GM23248 (cell line): ENCODE data around the gene SLC25A48. TPM values are rescaled to one million over a fixed set of nuclear protein-coding genes. Genes with fewer than 3 reads are reported as not detected.

Experiments
- DNase-seq: peaks from one replicate; pipeline ENCODE4 v3.0.0-alpha.2; 2015
- H2AFZ ChIP-seq: fragments of 200-600 bp; sonication (generic); 2 replicates; pipeline ENCODE4 v1.6.1; 2016; ENCODE audit warnings: antibody characterized with exemption
- H3F3A ChIP-seq: fragments of 200-600 bp; sonication (generic); 2 replicates; pipeline ENCODE4 v1.6.1; 2016; ENCODE audit warnings: mild to moderate bottlenecking, antibody characterized with exemption, mixed run types; ENCODE audit not compliant: insufficient read depth
- H3K27ac ChIP-seq: fragments of 200-600 bp; sonication (generic); 2 replicates; pipeline ENCODE4 v1.5.1; 2016; ENCODE audit warnings: mild to moderate bottlenecking
- H3K27me3 ChIP-seq: fragments of 200-600 bp; sonication (generic); replicated peaks from 2 replicates; pipeline ENCODE4 v1.6.1; 2016; ENCODE audit warnings: mild to moderate bottlenecking; ENCODE audit not compliant: insufficient read depth
- H3K36me3 ChIP-seq: fragments of 200-600 bp; sonication (generic); 2 replicates; pipeline ENCODE4 v1.6.1; 2016; ENCODE audit warnings: low read depth, mild to moderate bottlenecking
- H3K4me1 ChIP-seq: fragments of 200-600 bp; sonication (generic); 2 replicates; pipeline ENCODE4 v1.6.1; 2016; ENCODE audit warnings: mild to moderate bottlenecking; ENCODE audit not compliant: insufficient read depth
- H3K4me2 ChIP-seq: fragments of 200-600 bp; sonication (generic); one replicate; pipeline ENCODE4 v1.6.1; 2016; ENCODE audit warnings: mild to moderate bottlenecking; ENCODE audit not compliant: unreplicated experiment
- H3K4me3 ChIP-seq: fragments of 200-600 bp; sonication (generic); 2 replicates; pipeline ENCODE4 v1.5.1; 2016; ENCODE audit warnings: mild to moderate bottlenecking
- H3K79me2 ChIP-seq: fragments of 200-600 bp; sonication (generic); 2 replicates; pipeline ENCODE4 v1.6.1; 2016; ENCODE audit warnings: mild to moderate bottlenecking; ENCODE audit not compliant: insufficient read depth
- H3K9ac ChIP-seq: fragments of 200-600 bp; sonication (generic); 2 replicates; pipeline ENCODE4 v1.6.1; 2016; ENCODE audit warnings: mild to moderate bottlenecking
- H3K9me2 ChIP-seq: fragments of 200-600 bp; sonication (generic); 2 replicates; pipeline ENCODE4 v1.6.1; 2016; ENCODE audit warnings: mixed run types, mild to moderate bottlenecking, moderate library complexity; ENCODE audit not compliant: insufficient read depth
- H3K9me3 ChIP-seq: fragments of 200-600 bp; sonication (generic); one replicate; pipeline ENCODE4 v1.6.1; 2017; ENCODE audit warnings: low read depth
- H4K20me1 ChIP-seq: fragments of 200-600 bp; sonication (generic); 2 replicates; pipeline ENCODE4 v1.6.0; 2016; ENCODE audit not compliant: insufficient read depth
- EZH2 ChIP-seq: fragments of 200-600 bp; sonication (generic); IDR thresholded peaks from 2 replicates; pipeline ENCODE4 v1.6.1; 2018; ENCODE audit warnings: antibody characterized with exemption, mild to moderate bottlenecking; ENCODE audit not compliant: insufficient read depth, poor library complexity, severe bottlenecking
- EZH2phosphoT487 ChIP-seq: fragments of 200-600 bp; sonication (generic); IDR thresholded peaks from 2 replicates; pipeline ENCODE4 v1.6.1; 2018; ENCODE audit warnings: antibody characterized with exemption, moderate library complexity, mild to moderate bottlenecking, low read depth; ENCODE audit not compliant: insufficient read depth
- WGBS, 2 experiments: methylation state at CpG; one replicate each; pipeline ENCODE4 v1.1.6; 2015 to 2017; ENCODE audit warnings: low lambda C conversion rate in 2 of 2, low coverage in 1 of 2; ENCODE audit errors: missing lambda C conversion rate in 2 of 2; 5-methylcytosine and 5-hydroxymethylcytosine counted together
- in situ Hi-C: fragments of 300-500 bp; cut with MboI; formaldehyde crosslinking; loops from 2 replicates; pipeline ENCODE4 v1.15.0; 2020
- polyA plus RNA-seq: library from polyadenylated mRNA; unstranded; fragments of >200 nt; fragmentation: Nextera tagmentation; extraction: Ambion mirVana; gene quantifications from 2 replicates; pipeline ENCODE4 v1.2.1, GENCODE V29; 2016
- total RNA-seq: library from RNA; depleted of rRNA; stranded (reverse); fragments of >200 nt; shearing (Covaris generic); gene quantifications from 2 replicates; pipeline ENCODE4 v1.2.3, GENCODE V29; 2014

SLC25A48 gene
- total and polyA plus RNA-seq, 2 experiments from 2014 or later, result not detected

- Histone ChIP-seq H3K27ac (no peak overlapping the region), H3K4me3 (no peak overlapping the region), H3K9me3 (no peaks in the 10 kb centered on the region), H3K36me3 (no peaks in the 10 kb centered on the region), H3K79me2 (no peaks in the 10 kb centered on the region), H3K9ac (no peak overlapping the region), H4K20me1 (no peaks in the 10 kb centered on the region), H3K27me3 (no peaks in the 10 kb centered on the region), H3K4me2 (no peak overlapping the region), H3F3A (no peaks in the 10 kb centered on the region), H3K9me2 (no peaks in the 10 kb centered on the region), H3K4me1 (0 out of 2 replicates have a peak, but pooled peaks cover 6% of the 10 kb centered on the region), H2AFZ (no peak overlapping the region)
- TF ChIP-seq EZH2phosphoT487 (no peak), EZH2 (no peak)
- in situ Hi-C loops, result loop anchor here (10.0 to 25.0 kb wide), 2 partner anchors 193 to 871 kb away; no protein-coding TSS in a partner anchor
- DNase-seq, result no peak
Observed at GRCh38 chr5:135891791-135892190, 57.3 kb downstream of the SLC25A48 start.

DNA sequence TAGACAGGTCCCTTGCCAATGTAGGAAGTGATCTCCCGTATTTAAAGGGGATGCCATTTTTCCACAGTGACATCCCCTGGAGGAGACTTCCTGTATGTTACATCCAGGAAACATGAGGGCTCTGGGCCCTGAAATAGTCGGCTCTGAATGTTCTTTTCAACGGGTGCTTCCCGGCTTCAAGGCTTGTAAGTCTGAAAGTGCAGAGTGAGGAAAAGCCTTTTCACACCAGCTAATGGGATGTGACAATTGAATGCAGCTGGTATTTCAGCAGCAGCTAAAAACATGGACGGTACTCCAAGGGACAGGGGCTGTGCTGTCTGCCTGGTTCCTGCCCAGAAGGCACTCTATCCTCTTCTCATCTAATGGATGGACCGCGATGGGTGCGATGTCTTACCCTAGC, 59.8 kb downstream of the SLC25A48 start:
- no peak for TF ChIP-seq EZH2phosphoT487
- TF ChIP-seq EZH2, result no peak
- Histone ChIP-seq H3K9me2 (no peaks in the 10 kb centered on the region), H3K9me3 (no peaks in the 10 kb centered on the region), H3K4me1 (no peaks in the 10 kb centered on the region), H3K36me3 (no peaks in the 10 kb centered on the region), H3K4me3 (no peak overlapping the region), H3K79me2 (no peaks in the 10 kb centered on the region), H3K9ac (no peak overlapping the region), H3K27ac (no peak overlapping the region), H3K27me3 (peaks cover 4% of the 10 kb centered on the region; the same call in 1 of the 2 replicates), H3F3A (no peaks in the 10 kb centered on the region), H2AFZ (no peak overlapping the region), H4K20me1 (no peaks in the 10 kb centered on the region), H3K4me2 (no peak overlapping the region)
- WGBS, 2 experiments, result 41 to 46% methylated on average over 8 of the region's 8 CpGs
- in situ Hi-C loops, result loop anchor here (10.0 to 25.0 kb wide), 2 partner anchors 191 to 868 kb away; no protein-coding TSS in a partner anchor
- no peak for DNase-seq

DNA sequence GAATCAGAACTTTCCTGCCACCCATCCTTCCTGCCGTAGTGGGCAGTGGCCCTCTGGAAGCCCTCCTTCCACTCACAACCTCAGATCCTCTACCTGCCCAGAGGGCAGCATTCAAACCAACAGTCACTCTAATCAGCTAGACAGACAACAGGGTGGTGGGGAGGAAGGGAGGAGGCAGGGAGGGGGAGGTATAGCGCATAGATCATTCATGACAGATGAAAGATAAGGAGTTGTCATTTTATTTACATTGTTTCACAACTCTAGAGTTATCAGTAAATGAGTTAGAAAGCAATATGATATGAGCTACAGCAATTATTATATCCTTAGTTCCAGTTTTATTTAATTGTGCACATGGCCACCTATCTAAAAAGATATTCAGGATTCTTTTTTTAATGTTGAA, 60.3 kb downstream of the SLC25A48 start:
- no peaks in the 10 kb centered on the region for H3K79me2 ChIP-seq
- H3K4me1 ChIP-seq, result no peaks in the 10 kb centered on the region
- no peaks in the 10 kb centered on the region for H3K9me3 ChIP-seq
- no peaks in the 10 kb centered on the region for H3K36me3 ChIP-seq
- TF ChIP-seq EZH2phosphoT487 (no peak), EZH2 (no peak)
- no peak for DNase-seq
- 96 to 100% methylated on average over 2 of the region's 2 CpGs for WGBS, 2 experiments
- no peak overlapping the region for H3K27ac ChIP-seq
- peaks cover 4% of the 10 kb centered on the region; the same call in 1 of the 2 replicates for H3K27me3 ChIP-seq
- no peak overlapping the region for H2AFZ ChIP-seq
- H3K4me2 ChIP-seq, result no peak overlapping the region
- H3K9ac ChIP-seq, result no peak overlapping the region
- no peaks in the 10 kb centered on the region for H4K20me1 ChIP-seq
- no peaks in the 10 kb centered on the region for H3K9me2 ChIP-seq
- in situ Hi-C loops, result loop anchor here (10.0 to 25.0 kb wide), 2 partner anchors 190 to 868 kb away; no protein-coding TSS in a partner anchor
- H3F3A ChIP-seq, result no peaks in the 10 kb centered on the region
- no peak overlapping the region for H3K4me3 ChIP-seq

- in situ Hi-C loops, result loop anchor here (10.0 to 25.0 kb wide), 2 partner anchors 189 to 867 kb away; no protein-coding TSS in a partner anchor
- H3K9me3 ChIP-seq, result no peaks in the 10 kb centered on the region
- H3K4me2 ChIP-seq, result no peak within 1 kb of the TSS
- DNase-seq, result no peak
- H3K9ac ChIP-seq, result no peak within 1 kb of the TSS
- no peaks in the 10 kb centered on the region for H3K4me1 ChIP-seq
- H3K9me2 ChIP-seq, result no peaks in the 10 kb centered on the region
- no peak within 1 kb of the TSS for H3K4me3 ChIP-seq
- no peaks in the 10 kb centered on the region for H3K79me2 ChIP-seq
- no peaks in the 10 kb centered on the region for H3K36me3 ChIP-seq
- TF ChIP-seq EZH2phosphoT487, result no peak
- 72 to 75% methylated on average over 7 of the region's 7 CpGs for WGBS, 2 experiments
- no peaks in the 10 kb centered on the region for H3F3A ChIP-seq
- H3K27ac ChIP-seq, result no peak within 1 kb of the TSS
- no peaks in the 10 kb centered on the region for H4K20me1 ChIP-seq
- peaks cover 4% of the 10 kb centered on the region; the same call in 1 of the 2 replicates for H3K27me3 ChIP-seq
- no peak within 1 kb of the TSS for H2AFZ ChIP-seq
Observed at GRCh38 chr5:135895474-135896006, 61.1 kb downstream of the SLC25A48 start, which contains the start of gene IL9. TSS of gene IL9 (minus strand) at chr5:135895841. CDS start at chr5:135895816, 25 bp downstream.
